Measurements from ENCODE around the gene STARD10. TPM values are rescaled to one million over a fixed set of nuclear protein-coding genes. Genes with fewer than 3 reads are reported as not detected.
A peak's percentile ranks its signal among the peaks of the same experiment; 100 is the strongest.

The STARD10 gene
- total and polyA plus RNA-seq, 10 donors = 19.7 to 46.7 (median 27.9) TPM

GRCh38 chr11:72739240-72740059, 54.4 kb downstream of the STARD10 start:
- WGBS, 5 donors = 42 to 58% (median 48%) methylated on average over 7 to 10 of the region's 10 CpGs
- Histone ChIP-seq H3K36me3 (peaks cover 0 to 11% (median 0%) of the 10 kb centered on the region in 6 donors), H3K27ac (peak overlapping the region; percentile 69 to 96 (median 94)), H3K4me3 (peak overlapping the region in 5 of 8 donors; percentile 15 to 64 (median 34)), H3K27me3 (replicated peaks in 1 of 7) (no peaks in the 10 kb centered on the region), H3K9me3 (no peaks in the 10 kb centered on the region), H3K4me1 (peaks cover 76 to 100% (median 99%) of the 10 kb centered on the region in 6 donors)
- intact Hi-C loops (cut with DNase I; ENCODE audit: low total_unique reads) = no loop called here
- TF ChIP-seq POLR2AphosphoS5 (IDR thresholded peaks at IDR 0.05) (peak in 2 of 3 donors; percentile 50 to 65), CTCF (IDR thresholded peaks at IDR 0.05 in 8 of 11, conservative IDR thresholded peaks at IDR 0.05 in 3 of 11) (no peak), POLR2A (IDR thresholded peaks at IDR 0.05) (no peak)
- DNase-seq = peak; percentile 85

- no peaks in the 10 kb centered on the region for H3K9me3 ChIP-seq
- H3K27me3 ChIP-seq (replicated peaks in 1 of 7) = no peaks in the 10 kb centered on the region
- intact Hi-C loops (cut with DNase I; ENCODE audit: low total_unique reads) = no loop called here
- H3K36me3 ChIP-seq = peaks cover 0 to 18% (median 0%) of the 10 kb centered on the region in 6 donors
- WGBS, 5 donors = 35 to 61% (median 53%) methylated on average over 10 to 11 of the region's 11 CpGs
- H3K4me1 ChIP-seq = peaks cover 67 to 100% (median 98%) of the 10 kb centered on the region in 6 donors
- peak; percentile 95 for DNase-seq
- no peak for TF ChIP-seq CTCF (IDR thresholded peaks at IDR 0.05 in 8 of 11, conservative IDR thresholded peaks at IDR 0.05 in 3 of 11)
- TF ChIP-seq POLR2A (IDR thresholded peaks at IDR 0.05) = peak in 1 of 3 donors; percentile 25
- peak; percentile 80 to 87 (median 81) for TF ChIP-seq POLR2AphosphoS5 (IDR thresholded peaks at IDR 0.05)
- H3K4me3 ChIP-seq = peak overlapping the region; percentile 5 to 64 (median 26)
- peak overlapping the region; percentile 69 to 96 (median 94) for H3K27ac ChIP-seq
Measured at GRCh38 chr11:72738199-72739141, 55.4 kb downstream of the STARD10 start.

DNA sequence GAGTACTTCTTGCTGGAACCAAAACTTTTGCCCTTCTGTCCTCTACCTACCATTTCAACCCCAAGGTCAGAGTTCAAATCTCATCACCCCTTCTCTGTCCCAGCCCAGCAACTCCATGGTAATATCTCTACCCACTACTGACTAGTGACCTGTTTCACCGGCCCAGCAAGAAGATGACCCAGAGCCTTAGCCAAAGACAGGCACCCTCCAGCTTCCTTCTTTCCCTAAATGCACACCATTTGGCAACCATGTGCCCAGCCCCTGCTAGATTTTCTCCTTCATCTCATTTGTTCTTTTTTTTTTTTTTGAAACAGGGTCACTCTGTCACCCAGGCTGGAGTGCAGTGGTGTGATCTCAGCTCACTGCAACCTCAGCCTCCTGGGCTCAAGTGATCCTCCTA, 56.5 kb downstream of the STARD10 start:
- H3K27me3 ChIP-seq (replicated peaks in 1 of 7) = no peaks in the 10 kb centered on the region
- H3K27ac ChIP-seq = peak overlapping the region; percentile 69 to 96 (median 94)
- no peak for DNase-seq
- TF ChIP-seq CTCF (IDR thresholded peaks at IDR 0.05 in 8 of 11, conservative IDR thresholded peaks at IDR 0.05 in 3 of 11) (no peak), POLR2A (IDR thresholded peaks at IDR 0.05) (no peak), POLR2AphosphoS5 (IDR thresholded peaks at IDR 0.05) (no peak)
- no peaks in the 10 kb centered on the region for H3K9me3 ChIP-seq
- intact Hi-C loops (cut with DNase I; ENCODE audit: low total_unique reads) = no loop called here
- 66 to 100% (median 70%) methylated on average over 1 of the region's 1 CpG for WGBS, 5 donors
- peaks cover 56 to 100% (median 92%) of the 10 kb centered on the region in 6 donors for H3K4me1 ChIP-seq
- H3K36me3 ChIP-seq = peaks cover 0 to 29% (median 0%) of the 10 kb centered on the region in 6 donors
- H3K4me3 ChIP-seq = peak overlapping the region in 3 of 8 donors; percentile 30 to 64 (median 34)

Measured in spleen (tissue), 11 donors.